A673 (cell line): ENCODE measurements around the gene OR12D1.

Experiments
- CTCF ChIP-seq: fragments of 300-800, 200-600 bp; sonication (generic); conservative IDR thresholded peaks from 2 replicates; pipeline ENCODE4 v1.5.1; 2017; ENCODE audit warnings: low read depth, mild to moderate bottlenecking, antibody characterized with exemption, low read length, moderate library complexity, mixed read lengths
- EZH2 ChIP-seq: fragments of 200-600 bp; sonication (generic); IDR thresholded peaks from 2 replicates; pipeline ENCODE4 v1.6.1; 2017; ENCODE audit warnings: borderline replicate concordance, low read depth, mild to moderate bottlenecking, mixed read lengths, antibody characterized with exemption, low read length; ENCODE audit not compliant: poor library complexity, severe bottlenecking

DNA sequence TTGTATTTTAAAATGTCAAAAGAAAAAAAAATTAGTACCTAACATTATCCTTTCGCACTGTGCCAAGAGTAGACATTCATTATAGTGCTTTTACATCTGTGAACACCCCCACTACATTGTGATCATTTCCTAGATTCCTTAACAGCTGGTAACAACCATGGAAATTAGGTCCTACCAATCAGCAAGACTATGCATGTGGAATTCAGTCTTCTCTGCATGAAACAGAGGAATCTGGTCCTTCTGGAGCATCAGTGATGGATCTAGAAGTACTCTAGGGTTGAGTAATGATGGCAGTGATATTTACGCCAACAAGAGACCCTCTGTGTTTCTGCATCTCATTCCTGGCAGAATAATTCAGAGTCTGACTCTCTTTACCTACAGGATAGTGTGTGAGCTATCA is 9.4 kb downstream of the OR12D1 start:
- TF ChIP-seq CTCF (no peak), EZH2 (no peak)
